Endothelial cell of umbilical vein (primary cell): ENCODE data around the gene YTHDF1. TPM values are rescaled to one million over a fixed set of nuclear protein-coding genes. Genes with fewer than 3 reads are reported as not detected.

Experiments used
- BruUV-seq: library from RNA; stranded (reverse); fragments of 400-500 nt; replicated peaks from 2 replicates; lab custom pipeline; 2021; lab: Mats Ljungman, UMichigan
- CTCF ChIA-PET: fragments of 300-600, 350-600 bp; sonication (Branson Sonifier 250); formaldehyde crosslinking; loops from one replicate; lab custom pipeline; 2021; ENCODE audit warnings: antibody characterized with exemption, inconsistent platforms; lab: Charles Lee
- POLR2A ChIA-PET: fragments of 300-600, 350-600 bp; sonication (Branson Sonifier 250); formaldehyde crosslinking; loops from one replicate; lab custom pipeline; 2021; ENCODE audit warnings: antibody characterized with exemption, inconsistent platforms; lab: Charles Lee
- DNase-seq: peaks from one replicate; pipeline ENCODE4 v3.0.0-alpha.2; 2011; ENCODE audit warnings: low read depth, low spot score
- FAIRE-seq: peaks from 2 replicates; lab custom pipeline; 2011; peaks lifted over from hg19 to GRCh38; lab: Jason Lieb, UNC
- H2AFZ ChIP-seq: 2 replicates; pipeline ENCODE4 v1.6.0; 2012; ENCODE audit warnings: low read depth, low read length, control low read depth, inconsistent platforms
- H3K27ac ChIP-seq: 2 replicates; pipeline ENCODE4 v1.5.1; 2011; ENCODE audit warnings: low read depth, mild to moderate bottlenecking, control low read depth, low read length, moderate library complexity; ENCODE audit not compliant: insufficient read depth
- H3K27me3 ChIP-seq, 2 experiments: 2 replicates each; pipeline versions ENCODE4 v1.6.0 to v1.6.1; 2011; ENCODE audit warnings: low read length in 2 of 2, mixed read lengths in 1 of 2; ENCODE audit not compliant: control insufficient read depth in 2 of 2, insufficient read depth in 2 of 2
- H3K36me3 ChIP-seq, 2 experiments: 2 replicates in 1 of 2; 3 replicates in 1 of 2; pipeline ENCODE4 v1.5.1; 2011; ENCODE audit warnings: low read length in 2 of 2, mild to moderate bottlenecking in 1 of 2, moderate library complexity in 1 of 2; ENCODE audit not compliant: control insufficient read depth in 2 of 2, insufficient read depth in 2 of 2; ENCODE audit errors: extremely low read depth in 1 of 2
- H3K4me1 ChIP-seq: 3 replicates; pipeline ENCODE4 v1.5.1; 2011; ENCODE audit warnings: mild to moderate bottlenecking, low read length; ENCODE audit not compliant: control insufficient read depth, insufficient read depth; ENCODE audit errors: extremely low read depth
- H3K4me2 ChIP-seq: 2 replicates; pipeline ENCODE4 v1.6.1; 2011; ENCODE audit warnings: low read length, control low read depth, mixed read lengths; ENCODE audit not compliant: insufficient read depth
- H3K4me3 ChIP-seq, 3 experiments: fragments of 200-600 bp in 1 of 3; sonication (generic), shearing (Covaris generic) in 1 of 3; replicated peaks in 1 of 3; 2 replicates each; pipeline ENCODE4 v1.5.1; 2011 to 2016; ENCODE audit warnings: control low read depth in 3 of 3, low read length in 3 of 3, mild to moderate bottlenecking in 2 of 3, inconsistent platforms in 1 of 3, low read depth in 1 of 3, moderate library complexity in 1 of 3; ENCODE audit not compliant: insufficient read depth in 1 of 3
- H3K79me2 ChIP-seq: 2 replicates; pipeline ENCODE4 v1.6.0; 2012; ENCODE audit warnings: low read length, inconsistent platforms; ENCODE audit not compliant: control insufficient read depth, insufficient read depth
- H3K9ac ChIP-seq: replicated peaks from 2 replicates; pipeline ENCODE3; 2011; ENCODE audit warnings: low read length, control low read depth; ENCODE audit not compliant: insufficient read depth; ENCODE audit errors: extremely low read depth
- H3K9me1 ChIP-seq: replicated peaks from 3 replicates; pipeline ENCODE4 v1.6.0; 2011; ENCODE audit warnings: mild to moderate bottlenecking, low read length; ENCODE audit not compliant: control insufficient read depth, insufficient read depth; ENCODE audit errors: extremely low read depth
- H3K9me3 ChIP-seq: replicated peaks from 2 replicates; pipeline ENCODE4 v1.5.1; 2012; ENCODE audit warnings: low read length, inconsistent platforms; ENCODE audit not compliant: control insufficient read depth, insufficient read depth
- H4K20me1 ChIP-seq: replicated peaks from 2 replicates; pipeline ENCODE3; 2011; ENCODE audit warnings: mild to moderate bottlenecking, low read length; ENCODE audit not compliant: control insufficient read depth, insufficient read depth; ENCODE audit errors: extremely low read depth
- EZH2 ChIP-seq: IDR thresholded peaks from 2 replicates; pipeline ENCODE4 v1.6.1; 2012; ENCODE audit warnings: borderline replicate concordance, low read depth, mild to moderate bottlenecking, moderate library complexity, low read length, inconsistent platforms; ENCODE audit not compliant: severe bottlenecking
- FOS ChIP-seq: IDR thresholded peaks from 2 replicates; pipeline ENCODE4 v1.6.1; 2011; ENCODE audit warnings: mild to moderate bottlenecking, low read length, moderate library complexity, borderline replicate concordance; ENCODE audit not compliant: insufficient read depth
- JUN ChIP-seq: IDR thresholded peaks from 2 replicates; pipeline ENCODE4 v1.6.1; 2011; ENCODE audit warnings: borderline replicate concordance, low read depth; ENCODE audit not compliant: insufficient read length, insufficient read depth
- MAX ChIP-seq: IDR thresholded peaks from 2 replicates; pipeline ENCODE4 v1.6.1; 2011; ENCODE audit not compliant: insufficient read depth, insufficient read length
- POLR2A ChIP-seq: IDR thresholded peaks from 2 replicates; pipeline ENCODE4 v1.6.1; 2012; ENCODE audit warnings: low read depth, mild to moderate bottlenecking, control low read depth, low read length
- POLR2AphosphoS5 ChIP-seq: IDR thresholded peaks from 2 replicates; pipeline ENCODE4 v1.6.1; 2012; ENCODE audit warnings: low read depth, mild to moderate bottlenecking, control low read depth, low read length, moderate library complexity; ENCODE audit not compliant: insufficient read depth
- dilution Hi-C: fragments of 300-500 bp; cut with MboI; formaldehyde crosslinking; loops from one replicate; pipeline ENCODE4 v1.15.0; 2019; ENCODE audit warnings: low sequenced_read_pairs; ENCODE audit not compliant: extremely low pct_ligation_motif_present
- intact Hi-C: fragments of 100-400 bp; cut with micrococcal nuclease; formaldehyde crosslinking; loops from one replicate; pipeline ENCODE4 v1.10.0; 2022
- polyA plus RNA-seq, 4 experiments: library from polyadenylated mRNA; depleted of rRNA in 3 of 4; stranded (reverse) in 3 of 4; unstranded in 1 of 4; fragments of >200 nt; gene quantifications; 2 replicates each; pipeline versions ENCODE4 v1.2.1 to v1.2.3, GENCODE V29; 2011 to 2012; ENCODE audit warnings: missing spikeins in 1 of 4
- total RNA-seq: library from RNA; stranded (reverse); gene quantifications from 2 replicates; pipeline ENCODE4 v1.2.3, GENCODE V29; 2021

The YTHDF1 gene
- total and polyA plus RNA-seq, 2 donors (not counting 3 experiments of a cell fraction or from before 2014, with no cell fraction given): 25.2 to 44.4 TPM

- Histone ChIP-seq H3K4me1 (no peaks in the 10 kb centered on the region), H3K9me1 (no peaks in the 10 kb centered on the region), H3K36me3 (no peaks in the 10 kb centered on the region), H3K4me3 (no peak overlapping the region), H3K4me2 (no peak overlapping the region), H3K27me3 (no peaks in the 10 kb centered on the region), H2AFZ (no peak overlapping the region), H3K9ac (no peak overlapping the region), H4K20me1 (no peaks in the 10 kb centered on the region), H3K9me3 (no peaks in the 10 kb centered on the region), H3K79me2 (no peaks in the 10 kb centered on the region), H3K27ac (no peak overlapping the region)
- BruUV-seq: no TSS peak
- DNase-seq (no peak), FAIRE-seq (no peak)
- CTCF ChIA-PET: no interaction called here
- intact Hi-C loops (no loop called here), dilution Hi-C loops (no loop called here)
- TF ChIP-seq EZH2: no peak
- POLR2A ChIA-PET: interaction anchor here (1.0 kb wide), 1 partner anchor 11 kb away, joined by 3 read pairs; the partner anchor contains the start of gene NKAIN4
Measured at GRCh38 chr20:63242736-63243135, 26.8 kb upstream of the YTHDF1 start.

- Histone ChIP-seq H3K79me2 (no peaks in the 10 kb centered on the region), H3K4me1 (no peaks in the 10 kb centered on the region), H3K27me3 (no peaks in the 10 kb centered on the region), H3K4me2 (no peak overlapping the region), H3K9me3 (no peaks in the 10 kb centered on the region), H3K36me3 (no peaks in the 10 kb centered on the region), H3K27ac (no peak overlapping the region), H4K20me1 (no peaks in the 10 kb centered on the region), H3K9me1 (no peaks in the 10 kb centered on the region), H2AFZ (no peak overlapping the region), H3K9ac (no peak overlapping the region), H3K4me3 (no peak overlapping the region)
- BruUV-seq: no TSS peak
- POLR2A ChIA-PET: no interaction called here
- dilution Hi-C loops (no loop called here), intact Hi-C loops (no loop called here)
- FAIRE-seq (no peak), DNase-seq (peak; percentile 24)
- CTCF ChIA-PET: interaction anchor here (11.0 kb wide), 1 partner anchor 17 kb away, joined by 116 read pairs; no protein-coding TSS in a partner anchor
- no peak for TF ChIP-seq POLR2A
- no peak for TF ChIP-seq MAX
- no peak for TF ChIP-seq FOS
- no peak for TF ChIP-seq JUN
- TF ChIP-seq POLR2AphosphoS5: no peak
Measured at GRCh38 chr20:63241272-63241671, 25.3 kb upstream of the YTHDF1 start.
